KMS-11 (cell line): Measurements from ENCODE around the gene MIR17HG.

Source experiments
- H2AFZ ChIP-seq: fragments of 200-600 bp; sonication (generic); 2 replicates; pipeline ENCODE4 v1.6.1; 2016; ENCODE audit warnings: antibody characterized with exemption, mixed run types, low read depth
- H3K27ac ChIP-seq: fragments of 200-600 bp; sonication (generic); 2 replicates; pipeline ENCODE4 v1.6.1; 2016; ENCODE audit warnings: mild to moderate bottlenecking, mixed run types
- H3K27me3 ChIP-seq: fragments of 200-600 bp; sonication (generic); 2 replicates; pipeline ENCODE4 v1.6.1; 2017; ENCODE audit warnings: mild to moderate bottlenecking, low read depth, mixed run types, moderate library complexity; ENCODE audit not compliant: insufficient read depth
- H3K36me3 ChIP-seq: fragments of 200-600 bp; sonication (generic); 2 replicates; pipeline ENCODE4 v1.6.1; 2017; ENCODE audit warnings: mild to moderate bottlenecking, mixed run types; ENCODE audit not compliant: insufficient read depth
- H3K4me1 ChIP-seq: fragments of 200-600 bp; sonication (generic); 2 replicates; pipeline ENCODE4 v1.6.1; 2016; ENCODE audit warnings: mild to moderate bottlenecking, low read depth, mixed run types; ENCODE audit not compliant: poor library complexity, severe bottlenecking
- H3K4me2 ChIP-seq: fragments of 200-600 bp; sonication (generic); 2 replicates; pipeline ENCODE4 v1.7.0; 2016; ENCODE audit warnings: mild to moderate bottlenecking, mixed run types
- H3K4me3 ChIP-seq: fragments of 200-600 bp; sonication (generic); IDR thresholded peaks from 2 replicates; pipeline ENCODE4 v1.6.1; 2017; ENCODE audit warnings: low read depth, low read length, mixed read lengths; ENCODE audit not compliant: insufficient read depth
- H3K79me2 ChIP-seq: fragments of 200-600 bp; sonication (generic); 2 replicates; pipeline ENCODE4 v1.6.1; 2016; ENCODE audit warnings: low read depth, mixed run types; ENCODE audit not compliant: insufficient read depth
- H3K9ac ChIP-seq: fragments of 200-600 bp; sonication (generic); 2 replicates; pipeline ENCODE4 v1.6.1; 2016; ENCODE audit warnings: mild to moderate bottlenecking, mixed run types
- H4K20me1 ChIP-seq: fragments of 200-600 bp; sonication (generic); 2 replicates; pipeline ENCODE4 v1.6.1; 2016; ENCODE audit warnings: mild to moderate bottlenecking, mixed run types; ENCODE audit not compliant: insufficient read depth
- CTCF ChIP-seq: fragments of 200-600 bp; sonication (generic); conservative IDR thresholded peaks from 2 replicates; pipeline ENCODE4 v1.6.1; 2017; ENCODE audit warnings: low read depth, mild to moderate bottlenecking, antibody characterized with exemption, low read length, moderate library complexity, mixed read lengths

Gene MIR17HG

GRCh38 chr13:91362908-91363307 is 15.4 kb downstream of the MIR17HG start:
- Histone ChIP-seq H4K20me1 (no peaks in the 10 kb centered on the region), H3K27me3 (no peaks in the 10 kb centered on the region), H3K36me3 (no peaks in the 10 kb centered on the region), H3K4me1 (no peaks in the 10 kb centered on the region), H2AFZ (no peak overlapping the region), H3K4me3 (no peak overlapping the region), H3K9ac (no peak overlapping the region), H3K27ac (no peak overlapping the region), H3K4me2 (no peak overlapping the region), H3K79me2 (no peaks in the 10 kb centered on the region)
- TF ChIP-seq CTCF: no peak

GRCh38 chr13:91368101-91368500 is 20.6 kb downstream of the MIR17HG start:
- Histone ChIP-seq H2AFZ (no peak overlapping the region), H3K27me3 (no peaks in the 10 kb centered on the region), H4K20me1 (no peaks in the 10 kb centered on the region), H3K4me3 (no peak overlapping the region), H3K79me2 (no peaks in the 10 kb centered on the region), H3K9ac (no peak overlapping the region), H3K36me3 (no peaks in the 10 kb centered on the region), H3K4me2 (no peak overlapping the region), H3K4me1 (no peaks in the 10 kb centered on the region), H3K27ac (no peak overlapping the region)
- no peak for TF ChIP-seq CTCF

GRCh38 chr13:91368676-91369440 is 21.4 kb downstream of the MIR17HG start:
- H3K36me3 ChIP-seq: no peaks in the 10 kb centered on the region
- no peak overlapping the region for H3K4me3 ChIP-seq
- H3K27me3 ChIP-seq: no peaks in the 10 kb centered on the region
- H3K27ac ChIP-seq: no peak overlapping the region
- no peaks in the 10 kb centered on the region for H4K20me1 ChIP-seq
- H3K9ac ChIP-seq: no peak overlapping the region
- H3K79me2 ChIP-seq: no peaks in the 10 kb centered on the region
- no peaks in the 10 kb centered on the region for H3K4me1 ChIP-seq
- no peak for TF ChIP-seq CTCF
- no peak overlapping the region for H3K4me2 ChIP-seq
- no peak overlapping the region for H2AFZ ChIP-seq

GRCh38 chr13:91369441-91369831 is 21.9 kb downstream of the MIR17HG start:
- H3K4me1 ChIP-seq: no peaks in the 10 kb centered on the region
- no peak overlapping the region for H3K4me2 ChIP-seq
- no peak overlapping the region for H3K4me3 ChIP-seq
- H3K27me3 ChIP-seq: no peaks in the 10 kb centered on the region
- no peak overlapping the region for H3K27ac ChIP-seq
- TF ChIP-seq CTCF: no peak
- no peaks in the 10 kb centered on the region for H3K36me3 ChIP-seq
- no peak overlapping the region for H2AFZ ChIP-seq
- H3K79me2 ChIP-seq: no peaks in the 10 kb centered on the region
- H4K20me1 ChIP-seq: no peaks in the 10 kb centered on the region
- no peak overlapping the region for H3K9ac ChIP-seq
